Adrenal gland (tissue), 12 donors: ENCODE results near the gene HAT1. TPM values are rescaled to one million over a fixed set of nuclear protein-coding genes. Genes with fewer than 3 reads are reported as not detected.

Experiments
- DNase-seq, 7 donors: peaks; one replicate each; pipeline ENCODE4 v3.0.0-alpha.2; 2019 to 2020
- H3K27ac ChIP-seq, 5 donors: fragments of 200-600 bp; sonication (generic) in 4 of 5; 1 replicate in 3 of 5; 2 replicates in 2 of 5; pipeline versions ENCODE4 v1.5.1 to v1.8.0; 2016 to 2020; ENCODE audit warnings: mild to moderate bottlenecking in 1 of 5
- H3K27me3 ChIP-seq: fragments of 200-600 bp; 2 replicates; pipeline ENCODE4 v1.8.0; 2021
- H3K36me3 ChIP-seq, 2 donors: fragments of 200-600 bp; replicated peaks in 1 of 2; 1 replicate in 1 of 2; 2 replicates in 1 of 2; pipeline versions ENCODE4 v1.5.1 to v1.8.0; 2018 to 2022
- H3K4me1 ChIP-seq, 2 donors: fragments of 200-600 bp; replicated peaks in 1 of 2; 1 replicate in 1 of 2; 2 replicates in 1 of 2; pipeline versions ENCODE4 v1.5.1 to v1.8.0; 2018 to 2021
- H3K4me3 ChIP-seq, 4 donors: fragments of 200-600 bp; sonication (generic) in 3 of 4; one replicate each; pipeline ENCODE4 v1.5.1; 2016 to 2018
- H3K9me3 ChIP-seq, 3 donors: fragments of 200-600 bp; sonication (generic) in 1 of 3; replicated peaks in 1 of 3; 1 replicate in 2 of 3; 2 replicates in 1 of 3; pipeline versions ENCODE4 v1.5.1 to v1.8.0; 2016 to 2021
- POLR2A ChIP-seq, 2 donors: fragments of 450-650 bp; IDR thresholded peaks; one replicate each; pipeline ENCODE4 v1.6.1; 2017; ENCODE audit warnings: antibody characterized with exemption in 2 of 2, mild to moderate bottlenecking in 2 of 2, moderate library complexity in 1 of 2
- WGBS, 4 donors: extraction: QIAGEN DNeasy Blood & Tissue Kit in 2 of 4; methylation state at CpG; one replicate each; pipeline versions ENCODE4 v1.1.5 to v1.1.7; 2013 to 2017; 5-methylcytosine and 5-hydroxymethylcytosine counted together
- intact Hi-C, 2 donors: fragments of 100-400 bp; cut with DNase I; formaldehyde crosslinking; loops; one replicate each; pipeline versions ENCODE4 v1.14.1 to v1.15.0; 2022 to 2023
- polyA plus RNA-seq, 3 donors: library from polyadenylated mRNA; stranded (reverse); fragments of 200-250 nt in 2 of 3; fragments of 350-450 nt in 1 of 3; fragmentation: Illumina TruSeq in 1 of 3; extraction: RNeasy Lipid Tissue Mini Kit (QIAGEN cat#74804) in 1 of 3; gene quantifications; one replicate each; pipeline ENCODE4 v1.2.3, GENCODE V29; 2013 to 2014
- total RNA-seq, 9 donors: library from RNA; depleted of rRNA in 4 of 9; stranded (reverse); fragments of >200 nt in 4 of 9; fragments of 120-200 nt in 1 of 9; fragmentation: NEBNext Ultra II Directional in 1 of 9; extraction: Animal tissue kit (Norgen Biotek cat#: 25700) in 1 of 9; gene quantifications; one replicate each; pipeline versions ENCODE4 v1.1.0 to v1.2.4, GENCODE V29; 2013 to 2023
- TF ChIP-seq, protein P1 (sequence below), 6 experiments: fragments of 450-650 bp in 4 of 6; fragments of 200-600 bp in 2 of 6; sonication (generic) in 1 of 6; IDR thresholded peaks; 1 replicate in 5 of 6; 2 replicates in 1 of 6; pipeline versions ENCODE4 v1.5.1 to v1.8.0; 2016 to 2021; ENCODE audit warnings: antibody characterized with exemption in 6 of 6, mild to moderate bottlenecking in 2 of 6, moderate library complexity in 1 of 6
- donor health status: healthy with polysubstance abuse.
- donor health status: Bipolar disorder and iron deficiency.
- donor health status: DM: yes; HTN: yes; CAD: no.
- donor health status: DM: no; HTN: no; CAD: no.
- donor health status: DM: no; HTN: no; CAD: no.
- donor health status: DM: yes; HTN: yes; CAD: no.

Gene HAT1
- total and polyA plus RNA-seq, 12 donors = 9.3 to 103 (median 35.2) TPM

GRCh38 chr2:171941316-171941699 is 19.0 kb downstream of the HAT1 start:
- no peaks in the 10 kb centered on the region for H3K9me3 ChIP-seq
- no peak for DNase-seq
- H3K27ac ChIP-seq = no peak overlapping the region
- TF ChIP-seq, protein P1, sequence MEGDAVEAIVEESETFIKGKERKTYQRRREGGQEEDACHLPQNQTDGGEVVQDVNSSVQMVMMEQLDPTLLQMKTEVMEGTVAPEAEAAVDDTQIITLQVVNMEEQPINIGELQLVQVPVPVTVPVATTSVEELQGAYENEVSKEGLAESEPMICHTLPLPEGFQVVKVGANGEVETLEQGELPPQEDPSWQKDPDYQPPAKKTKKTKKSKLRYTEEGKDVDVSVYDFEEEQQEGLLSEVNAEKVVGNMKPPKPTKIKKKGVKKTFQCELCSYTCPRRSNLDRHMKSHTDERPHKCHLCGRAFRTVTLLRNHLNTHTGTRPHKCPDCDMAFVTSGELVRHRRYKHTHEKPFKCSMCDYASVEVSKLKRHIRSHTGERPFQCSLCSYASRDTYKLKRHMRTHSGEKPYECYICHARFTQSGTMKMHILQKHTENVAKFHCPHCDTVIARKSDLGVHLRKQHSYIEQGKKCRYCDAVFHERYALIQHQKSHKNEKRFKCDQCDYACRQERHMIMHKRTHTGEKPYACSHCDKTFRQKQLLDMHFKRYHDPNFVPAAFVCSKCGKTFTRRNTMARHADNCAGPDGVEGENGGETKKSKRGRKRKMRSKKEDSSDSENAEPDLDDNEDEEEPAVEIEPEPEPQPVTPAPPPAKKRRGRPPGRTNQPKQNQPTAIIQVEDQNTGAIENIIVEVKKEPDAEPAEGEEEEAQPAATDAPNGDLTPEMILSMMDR (IDR thresholded peaks at IDR 0.05) = no peak
- no peak for TF ChIP-seq POLR2A (IDR thresholded peaks at IDR 0.05)
- intact Hi-C loops = no loop called here
- H3K4me1 ChIP-seq = peaks cover 0 to 4% of the 10 kb centered on the region in 2 donors
- no peaks in the 10 kb centered on the region for H3K27me3 ChIP-seq
- no peaks in the 10 kb centered on the region for H3K36me3 ChIP-seq
- 96 to 98% (median 97%) methylated on average over 6 of the region's 6 CpGs for WGBS, 4 donors
- no peak overlapping the region for H3K4me3 ChIP-seq

DNA sequence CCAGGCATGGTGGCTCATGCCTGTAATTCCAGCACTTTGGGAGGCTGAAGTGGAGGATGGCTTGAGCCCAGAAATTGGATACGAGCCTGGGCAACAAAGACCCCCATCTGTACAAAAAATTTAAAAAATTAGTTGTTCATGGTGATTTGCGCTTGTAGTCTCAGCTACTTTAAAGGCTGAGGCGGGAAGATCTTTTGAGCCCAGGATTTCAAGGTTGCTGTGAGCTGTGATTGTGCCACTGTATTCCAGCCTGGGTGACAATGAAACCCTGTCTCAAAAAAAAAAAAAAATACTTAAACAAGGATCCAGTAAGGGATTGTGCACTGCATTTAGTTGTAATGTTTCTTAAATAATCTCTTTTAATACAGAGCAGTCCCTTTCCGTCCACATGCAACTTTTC is 21.6 kb downstream of the HAT1 start:
- no peaks in the 10 kb centered on the region for H3K9me3 ChIP-seq

DNA sequence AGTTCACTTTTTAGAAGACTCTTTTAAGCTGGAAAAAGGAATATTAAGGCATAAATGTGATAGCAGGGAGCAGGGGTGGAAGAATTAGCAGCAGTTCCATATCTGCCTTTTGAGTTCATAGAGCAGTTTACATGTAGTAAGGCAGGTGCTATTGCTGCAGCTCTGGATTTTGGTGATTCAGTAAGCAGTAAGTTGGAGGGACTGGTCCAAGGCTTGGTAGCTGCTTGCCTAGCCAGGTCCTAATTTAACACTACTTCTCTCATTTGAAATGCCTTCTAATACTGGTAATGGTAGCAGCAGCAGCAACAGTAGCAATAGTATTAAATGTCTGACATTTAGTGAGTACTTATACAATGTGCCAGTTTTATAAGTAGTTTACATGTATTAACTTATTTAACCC is 30.0 kb downstream of the HAT1 start:
- DNase-seq = no peak
- H3K27ac ChIP-seq = no peak overlapping the region
- no peaks in the 10 kb centered on the region for H3K36me3 ChIP-seq
- intact Hi-C loops = no loop called here
- TF ChIP-seq, protein P1 (IDR thresholded peaks at IDR 0.05) = no peak
- TF ChIP-seq POLR2A (IDR thresholded peaks at IDR 0.05) = no peak
- peaks cover 0 to 2% of the 10 kb centered on the region in 2 donors for H3K4me1 ChIP-seq
- no peak overlapping the region for H3K4me3 ChIP-seq
- H3K27me3 ChIP-seq = no peaks in the 10 kb centered on the region
- H3K9me3 ChIP-seq = no peaks in the 10 kb centered on the region

More for the DNA sequence above, 21.6 kb downstream of the HAT1 start:
- H3K36me3 ChIP-seq = no peaks in the 10 kb centered on the region
- no peak for DNase-seq
- intact Hi-C loops = no loop called here
- peaks cover 0 to 4% of the 10 kb centered on the region in 2 donors for H3K4me1 ChIP-seq
- H3K4me3 ChIP-seq = no peak overlapping the region
- TF ChIP-seq, protein P1 (IDR thresholded peaks at IDR 0.05) = no peak
- no peak for TF ChIP-seq POLR2A (IDR thresholded peaks at IDR 0.05)
- H3K27me3 ChIP-seq = no peaks in the 10 kb centered on the region
- 58 to 68% (median 62%) methylated on average over 4 of the region's 4 CpGs for WGBS, 4 donors
- no peak overlapping the region for H3K27ac ChIP-seq

DNA sequence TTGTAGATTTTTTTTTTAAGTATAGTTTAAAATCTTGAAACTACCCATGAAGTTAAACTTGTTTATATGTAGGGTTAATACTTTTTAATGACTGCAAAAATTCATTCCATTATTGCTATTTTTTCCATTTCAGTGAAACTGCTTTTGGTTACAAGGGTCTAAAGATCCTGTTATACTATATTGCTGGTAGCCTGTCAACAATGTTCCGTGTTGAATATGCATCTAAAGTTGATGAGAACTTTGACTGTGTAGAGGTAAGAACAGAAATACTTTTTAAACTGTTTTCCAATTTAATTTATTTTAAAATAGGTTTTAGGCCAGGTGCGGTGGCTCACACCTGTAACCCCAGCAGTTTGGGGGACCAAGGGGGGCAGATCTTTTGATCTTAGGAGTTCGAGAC is 30.5 kb downstream of the HAT1 start:
- TF ChIP-seq, protein P1 (IDR thresholded peaks at IDR 0.05) = no peak
- no peak for TF ChIP-seq POLR2A (IDR thresholded peaks at IDR 0.05)
- H3K4me1 ChIP-seq = peaks cover 0 to 2% of the 10 kb centered on the region in 2 donors
- no peak overlapping the region for H3K4me3 ChIP-seq
- intact Hi-C loops = no loop called here
- H3K36me3 ChIP-seq = no peaks in the 10 kb centered on the region
- 90 to 100% (median 98%) methylated on average over 3 of the region's 3 CpGs for WGBS, 4 donors
- no peaks in the 10 kb centered on the region for H3K9me3 ChIP-seq
- no peak overlapping the region for H3K27ac ChIP-seq
- H3K27me3 ChIP-seq = no peaks in the 10 kb centered on the region
- no peak for DNase-seq
